HG02840 (cell line): ENCODE data around the gene HOXC13.

Source experiments
- ATAC-seq: cut with Tn5 transposase; IDR thresholded peaks from one replicate; pipeline ENCODE4 v1.9.1; 2021; ENCODE audit warnings: mild to moderate bottlenecking, moderate library complexity, moderate number of reproducible peaks; ENCODE audit not compliant: unreplicated experiment, low FRiP score

HOXC13 gene

DNA sequence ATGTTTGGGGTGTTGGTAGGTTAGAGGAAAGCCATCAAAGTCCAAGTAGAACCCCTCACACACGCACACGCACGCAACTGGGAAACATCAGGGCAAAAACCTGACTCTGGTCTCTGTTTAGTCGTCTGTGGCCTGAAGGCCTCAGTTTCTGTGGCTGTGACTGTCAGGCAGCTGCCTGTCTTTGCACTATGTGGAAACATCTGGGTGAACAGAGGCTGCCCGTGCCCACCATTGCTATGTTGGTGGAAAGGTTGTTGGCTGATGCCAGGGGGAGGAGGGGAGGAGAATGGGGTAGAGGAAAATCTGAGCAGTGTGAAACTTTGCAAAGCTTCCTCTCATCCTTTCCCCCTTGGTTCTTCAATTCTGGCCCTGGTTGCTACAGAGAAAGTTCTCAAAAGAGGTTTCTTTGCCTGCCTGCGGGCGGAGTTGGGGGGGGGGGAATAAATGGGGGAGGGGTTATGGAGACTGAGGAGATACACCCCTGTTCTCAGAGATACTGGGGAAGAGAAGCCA, 53.8 kb downstream of the HOXC13 start:
- ATAC-seq, result no peak

DNA sequence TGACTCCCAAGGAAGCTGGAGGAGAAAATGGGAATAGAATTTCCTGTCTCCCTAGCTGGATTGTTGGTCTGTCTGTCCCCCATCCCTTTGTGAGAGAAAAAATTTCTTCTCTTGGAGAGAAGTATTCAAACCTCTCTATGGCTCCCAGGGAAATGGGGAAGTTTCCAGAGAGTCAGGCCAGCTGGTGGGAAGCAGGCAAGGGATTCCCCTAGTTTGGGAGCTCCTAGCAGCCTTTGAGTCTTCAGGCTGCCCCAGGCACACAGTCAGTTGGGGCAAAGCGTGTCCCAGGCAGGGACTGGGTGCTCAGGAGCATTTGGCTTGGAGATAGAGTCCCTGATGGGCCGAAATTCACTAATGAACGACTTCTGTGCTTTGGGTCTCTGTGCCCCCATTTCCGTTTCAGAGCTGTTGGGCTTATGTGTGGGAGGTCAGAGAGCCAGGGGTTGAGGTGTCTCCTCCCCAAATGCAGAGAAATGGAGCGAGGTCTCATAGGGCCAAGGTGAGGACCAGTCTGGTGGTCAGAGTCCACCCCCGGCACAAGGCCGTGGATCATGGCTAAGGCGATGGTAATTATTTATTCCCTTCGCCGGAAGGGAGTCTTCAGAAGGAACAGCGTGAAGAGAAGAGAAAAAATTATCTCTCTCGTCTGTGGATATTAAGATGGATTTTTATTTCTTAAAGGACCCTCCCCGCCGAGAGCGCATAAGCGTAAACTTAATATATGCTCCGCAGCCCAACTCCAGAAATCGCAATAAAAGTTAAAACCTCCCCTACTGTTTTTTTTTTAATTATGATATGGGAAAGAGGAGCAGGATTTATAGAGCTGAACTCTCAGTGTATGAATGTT, 54.8 kb downstream of the HOXC13 start:
- ATAC-seq, result no peak

DNA sequence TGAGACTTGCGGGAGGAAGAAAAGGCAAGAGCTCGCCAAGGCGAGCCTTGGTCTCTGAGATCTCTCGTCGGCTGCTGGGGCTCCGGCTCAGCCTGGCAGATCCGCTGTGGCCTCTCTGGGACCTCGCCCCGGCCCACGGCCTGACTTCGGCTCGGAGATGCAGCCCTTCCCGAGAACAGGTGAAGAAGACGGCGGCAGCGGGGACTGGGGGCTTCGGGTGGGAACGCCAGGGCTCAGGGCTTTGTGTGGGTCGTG, 55.3 kb downstream of the HOXC13 start:
- ATAC-seq, result no peak

DNA sequence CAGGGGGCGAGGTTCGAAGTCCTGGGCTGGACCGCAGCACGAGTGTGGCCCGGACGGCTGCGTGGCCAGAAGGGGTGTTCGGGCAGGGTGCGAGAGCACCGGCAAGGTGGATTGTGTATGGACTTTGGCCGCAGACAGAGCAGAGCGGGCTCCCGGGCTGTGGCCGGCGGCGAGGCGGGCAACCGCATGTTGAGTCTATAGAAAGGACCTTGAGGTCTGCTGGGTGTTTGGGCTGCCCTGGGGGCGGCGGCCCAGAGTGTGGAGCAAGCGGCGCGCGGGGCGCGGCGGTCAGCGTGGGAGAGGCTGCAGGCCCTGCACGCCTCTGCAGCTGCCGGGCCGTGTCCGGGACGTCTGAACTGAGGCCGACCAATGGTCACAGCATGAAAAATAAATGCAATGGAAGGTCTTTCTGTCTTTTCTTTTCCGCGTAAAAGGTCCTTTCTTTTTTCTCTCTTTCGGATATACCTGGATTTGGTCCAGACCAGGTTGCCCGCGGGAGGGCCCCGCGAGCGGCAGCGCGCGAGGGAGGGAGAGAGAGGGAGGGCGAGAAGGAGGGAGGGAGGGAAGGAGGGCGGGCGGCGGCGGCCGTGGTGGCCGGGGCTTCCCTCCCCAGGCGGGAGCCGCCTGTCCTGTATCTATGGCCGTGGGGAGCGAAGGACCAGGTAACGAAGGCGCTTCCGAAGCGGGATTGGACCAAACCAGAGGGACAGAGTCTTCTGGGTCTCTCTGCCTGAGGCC, 55.8 kb downstream of the HOXC13 start:
- ATAC-seq, result no peak

DNA sequence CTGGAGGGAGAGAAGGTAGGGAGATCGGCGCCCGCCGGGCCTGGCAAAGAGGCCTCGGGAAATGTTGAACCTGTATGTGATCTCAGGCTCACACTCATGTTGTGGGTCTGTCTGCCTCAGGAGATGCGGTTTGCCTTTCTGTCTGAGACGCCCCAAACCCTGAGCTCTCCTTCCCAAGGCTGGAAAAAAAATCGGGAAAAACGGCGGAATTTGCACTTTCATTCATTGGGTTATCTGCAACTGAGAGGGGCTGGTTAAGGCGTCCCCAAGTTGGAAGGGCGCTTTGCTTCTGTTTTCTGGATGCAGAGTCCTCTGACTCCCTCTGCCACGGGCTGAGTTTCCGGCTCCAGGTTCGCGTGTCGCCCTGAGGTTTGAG, 56.4 kb downstream of the HOXC13 start:
- no peak for ATAC-seq

DNA sequence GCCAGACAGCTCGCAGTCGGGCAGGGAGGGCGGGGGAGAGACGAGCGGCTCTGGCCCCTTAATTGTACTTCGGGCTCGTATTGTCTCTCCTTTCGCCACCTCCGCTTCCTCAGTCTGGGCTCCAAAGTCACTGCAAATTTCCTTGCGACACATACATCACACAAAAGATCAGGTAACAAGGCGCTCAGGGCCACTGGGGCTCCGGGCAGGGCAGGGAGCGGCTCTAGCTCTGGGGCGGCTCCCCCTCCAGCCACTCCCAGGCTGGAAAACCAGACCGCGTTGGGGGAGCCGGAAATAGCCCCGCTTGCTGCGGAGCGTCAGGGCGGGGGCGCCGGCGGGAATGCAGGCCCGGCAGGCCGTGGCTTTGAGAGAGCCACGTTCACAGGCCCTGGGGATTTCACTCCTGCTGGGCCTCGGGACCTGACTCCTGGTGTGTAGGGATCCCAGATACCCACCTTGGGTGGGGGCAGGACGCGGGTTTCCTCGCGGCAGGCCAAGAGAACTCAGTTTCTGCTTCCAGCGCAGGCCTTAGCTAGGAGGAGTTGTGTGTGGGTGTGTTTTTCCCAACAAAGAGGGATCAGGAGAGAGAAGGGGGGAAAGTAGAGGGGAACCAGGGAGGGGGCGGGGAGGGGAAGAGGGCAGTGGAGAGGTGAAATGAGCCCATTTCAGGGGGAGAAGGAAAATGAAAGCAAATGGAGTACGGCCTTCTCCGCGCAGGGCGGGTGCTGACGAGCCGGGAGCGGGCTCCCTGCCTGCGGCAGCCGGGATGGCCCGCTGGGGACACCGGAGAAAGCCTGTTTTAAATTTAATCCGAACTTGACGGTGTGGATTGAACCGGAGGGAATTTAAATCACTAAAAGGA, 57.0 kb downstream of the HOXC13 start:
- no peak for ATAC-seq
